Spleen (tissue), 11 donors: ENCODE measurements around the gene AGTPBP1. TPM values are rescaled to one million over a fixed set of nuclear protein-coding genes. Genes with fewer than 3 reads are reported as not detected.

Experiments
- DNase-seq: peaks from one replicate; pipeline ENCODE4 v3.0.0-alpha.2; 2020
- H3K27ac ChIP-seq, 8 donors: fragments of 200-600 bp; sonication (generic) in 7 of 8; 1 replicate in 4 of 8; 2 replicates in 4 of 8; pipeline versions ENCODE4 v1.5.0 to v1.8.0; 2016 to 2021; ENCODE audit warnings: inconsistent platforms in 4 of 8, mild to moderate bottlenecking in 4 of 8, moderate library complexity in 1 of 8
- H3K27me3 ChIP-seq, 7 donors: fragments of 200-600 bp; sonication (generic) in 6 of 7; replicated peaks in 1 of 7; 1 replicate in 4 of 7; 2 replicates in 3 of 7; pipeline versions ENCODE4 v1.5.0 to v1.8.0; 2016 to 2021; ENCODE audit warnings: inconsistent platforms in 3 of 7, mild to moderate bottlenecking in 1 of 7
- H3K36me3 ChIP-seq, 6 donors: fragments of 200-600 bp; sonication (generic) in 5 of 6; 1 replicate in 4 of 6; 2 replicates in 2 of 6; pipeline versions ENCODE4 v1.5.0 to v1.8.0; 2016 to 2021; ENCODE audit warnings: inconsistent platforms in 2 of 6
- H3K4me1 ChIP-seq, 6 donors: fragments of 200-600 bp; sonication (generic) in 5 of 6; 1 replicate in 3 of 6; 2 replicates in 3 of 6; pipeline versions ENCODE4 v1.5.0 to v1.8.0; 2016 to 2021; ENCODE audit warnings: inconsistent platforms in 3 of 6
- H3K4me3 ChIP-seq, 8 donors: fragments of 200-600 bp; sonication (generic) in 7 of 8; 1 replicate in 4 of 8; 2 replicates in 4 of 8; pipeline versions ENCODE4 v1.5.0 to v1.8.0; 2016 to 2021; ENCODE audit warnings: inconsistent platforms in 4 of 8, mild to moderate bottlenecking in 4 of 8, moderate library complexity in 2 of 8
- H3K9me3 ChIP-seq, 8 donors: fragments of 200-600 bp; sonication (generic) in 7 of 8; 1 replicate in 4 of 8; 2 replicates in 4 of 8; pipeline versions ENCODE4 v1.5.0 to v1.8.0; 2016 to 2021; ENCODE audit warnings: inconsistent platforms in 4 of 8
- POLR2A ChIP-seq, 3 donors: fragments of 450-650 bp; IDR thresholded peaks; one replicate each; pipeline ENCODE4 v1.5.1; 2017; ENCODE audit warnings: antibody characterized with exemption in 3 of 3, mild to moderate bottlenecking in 1 of 3
- POLR2AphosphoS5 ChIP-seq, 3 donors: sonication (generic); formaldehyde crosslinking; IDR thresholded peaks; one replicate each; pipeline ENCODE4 v1.5.1; 2017; ENCODE audit warnings: antibody characterized with exemption in 3 of 3
- WGBS, 5 donors: extraction: QIAGEN DNeasy Blood & Tissue Kit in 3 of 5; methylation state at CpG; one replicate each; pipeline versions ENCODE4 v1.1.5 to v1.1.7; 2013 to 2018; 5-methylcytosine and 5-hydroxymethylcytosine counted together
- intact Hi-C: fragments of 100-400 bp; cut with DNase I; formaldehyde crosslinking; loops from one replicate; pipeline ENCODE4 v1.15.0; 2023; ENCODE audit warnings: low total_unique reads
- polyA plus RNA-seq, 3 donors: library from polyadenylated mRNA; stranded (reverse); fragments of 200-250 nt; gene quantifications; one replicate each; pipeline ENCODE4 v1.2.1, GENCODE V29; 2013
- total RNA-seq, 7 donors: library from RNA; depleted of rRNA in 3 of 7; stranded (reverse); fragments of >200 nt in 3 of 7; fragmentation: NEBNext Ultra II Directional in 4 of 7; extraction: Animal tissue kit (Norgen Biotek cat#: 25700) in 4 of 7; gene quantifications; one replicate each; pipeline versions ENCODE4 v1.1.0 to v1.2.1, GENCODE V29; 2016 to 2021
- TF ChIP-seq, protein P1 (sequence below), 11 experiments: fragments of 200-600 bp in 7 of 11; fragments of 450-650 bp in 4 of 11; sonication (generic) in 4 of 11; IDR thresholded peaks in 8 of 11; conservative IDR thresholded peaks in 3 of 11; 1 replicate in 7 of 11; 2 replicates in 4 of 11; pipeline versions ENCODE4 v1.4.0 to v1.8.0; 2016 to 2021; ENCODE audit warnings: antibody characterized with exemption in 11 of 11, inconsistent platforms in 4 of 11, mild to moderate bottlenecking in 1 of 11
- donor health status: healthy with polysubstance abuse.
- donor health status: DM: no; HTN: no; CAD: no; lungs with moderate emphysema.
- donor health status: DM: no; HTN: no; CAD: no.
- donor health status: Bipolar disorder and iron deficiency.
- donor health status: healthy.
- donor health status: DM: no; HTN: no; CAD: no.
- donor health status: DM: yes; HTN: yes; CAD: no.

AGTPBP1 gene
- total and polyA plus RNA-seq, 10 donors, result 5.3 to 83.6 (median 47.5) TPM

DNA sequence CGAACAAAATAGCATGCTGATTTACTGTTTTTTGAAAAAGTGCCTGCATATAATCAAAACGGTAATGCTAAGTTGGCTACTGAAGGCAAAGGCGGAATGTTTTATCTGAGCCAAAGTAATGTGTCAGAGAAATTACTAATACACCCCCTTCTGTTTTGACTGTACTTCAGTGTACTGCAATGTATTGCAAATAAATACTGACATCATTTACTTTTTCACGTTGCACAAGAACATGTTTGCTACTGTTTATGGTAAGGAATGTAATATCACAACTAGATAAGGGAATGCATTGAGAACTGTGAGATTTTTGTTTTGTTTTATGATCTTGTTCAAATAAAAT is 813 bp upstream of the AGTPBP1 start:
- intact Hi-C loops, result loop anchor here (10.0 kb wide), 1 partner anchor 202 kb away; the partner anchor contains the start of gene NAA35
- peaks cover 0 to 6% (median 0%) of the 10 kb centered on the region in 7 donors for H3K27me3 ChIP-seq
- peaks cover 10 to 52% (median 23%) of the 10 kb centered on the region in 6 donors for H3K4me1 ChIP-seq
- TF ChIP-seq POLR2AphosphoS5 (IDR thresholded peaks at IDR 0.05), result no peak
- no peaks in the 10 kb centered on the region for H3K9me3 ChIP-seq
- H3K4me3 ChIP-seq, result peak overlapping the region; percentile 64 to 97 (median 86)
- H3K36me3 ChIP-seq, result no peaks in the 10 kb centered on the region
- H3K27ac ChIP-seq, result peak overlapping the region; percentile 60 to 99 (median 97)
- whole genome bisulfite sequencing, 5 donors, result 1 to 10% (median 2%) methylated on average over 4 of the region's 4 CpGs
- DNase-seq, result no peak

DNA sequence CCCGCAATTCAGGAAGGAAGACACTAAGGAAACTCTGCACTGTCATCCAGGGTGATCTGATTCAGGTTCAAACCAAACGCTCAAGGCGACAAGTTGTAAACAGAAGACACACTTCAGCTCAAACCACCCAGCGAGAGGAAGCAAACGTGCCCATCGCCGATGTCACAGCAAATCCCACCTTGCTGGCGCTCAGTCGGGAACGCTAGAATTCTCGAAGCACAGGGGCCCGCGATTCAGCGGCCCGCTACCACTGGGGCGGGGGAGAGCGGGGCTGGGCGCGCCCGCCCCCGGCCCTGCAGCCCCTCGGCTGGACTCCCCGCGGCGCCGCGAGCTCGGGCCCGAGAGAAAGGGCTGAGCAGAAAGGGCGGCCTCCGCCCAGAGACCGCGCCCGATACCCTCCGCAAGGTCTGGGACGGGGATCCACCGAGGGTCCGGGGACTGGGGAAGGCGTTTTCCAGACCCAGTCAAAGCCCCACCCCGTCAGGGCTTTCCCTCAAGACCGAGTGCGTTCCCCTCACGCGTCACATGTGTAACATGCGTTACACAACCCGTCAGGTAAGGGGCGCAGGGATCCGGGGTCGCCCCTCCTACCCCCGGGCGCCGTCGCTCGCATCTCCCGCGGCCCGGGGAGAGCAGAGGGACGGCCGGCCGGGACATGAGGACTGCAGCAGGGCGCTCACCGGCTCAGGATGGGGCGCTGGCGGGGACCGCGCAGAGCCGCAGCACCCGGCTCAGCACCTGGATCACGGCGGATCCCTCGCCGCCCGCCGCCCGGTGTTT is 469 bp downstream of the AGTPBP1 start:
- Histone ChIP-seq H3K27me3 (peaks cover 0 to 6% (median 0%) of the 10 kb centered on the region in 7 donors), H3K4me1 (peaks cover 10 to 65% (median 26%) of the 10 kb centered on the region in 6 donors), H3K9me3 (no peaks in the 10 kb centered on the region), H3K4me3 (peak overlapping the region; percentile 64 to 97 (median 86)), H3K36me3 (no peaks in the 10 kb centered on the region), H3K27ac (peak overlapping the region; percentile 69 to 99 (median 97))
- TF ChIP-seq POLR2AphosphoS5 (IDR thresholded peaks at IDR 0.05), result peak in 1 of 3 donors; percentile 86
- TF ChIP-seq, protein P1, sequence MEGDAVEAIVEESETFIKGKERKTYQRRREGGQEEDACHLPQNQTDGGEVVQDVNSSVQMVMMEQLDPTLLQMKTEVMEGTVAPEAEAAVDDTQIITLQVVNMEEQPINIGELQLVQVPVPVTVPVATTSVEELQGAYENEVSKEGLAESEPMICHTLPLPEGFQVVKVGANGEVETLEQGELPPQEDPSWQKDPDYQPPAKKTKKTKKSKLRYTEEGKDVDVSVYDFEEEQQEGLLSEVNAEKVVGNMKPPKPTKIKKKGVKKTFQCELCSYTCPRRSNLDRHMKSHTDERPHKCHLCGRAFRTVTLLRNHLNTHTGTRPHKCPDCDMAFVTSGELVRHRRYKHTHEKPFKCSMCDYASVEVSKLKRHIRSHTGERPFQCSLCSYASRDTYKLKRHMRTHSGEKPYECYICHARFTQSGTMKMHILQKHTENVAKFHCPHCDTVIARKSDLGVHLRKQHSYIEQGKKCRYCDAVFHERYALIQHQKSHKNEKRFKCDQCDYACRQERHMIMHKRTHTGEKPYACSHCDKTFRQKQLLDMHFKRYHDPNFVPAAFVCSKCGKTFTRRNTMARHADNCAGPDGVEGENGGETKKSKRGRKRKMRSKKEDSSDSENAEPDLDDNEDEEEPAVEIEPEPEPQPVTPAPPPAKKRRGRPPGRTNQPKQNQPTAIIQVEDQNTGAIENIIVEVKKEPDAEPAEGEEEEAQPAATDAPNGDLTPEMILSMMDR (IDR thresholded peaks at IDR 0.05 in 8 of 11, conservative IDR thresholded peaks at IDR 0.05 in 3 of 11), result peak in 1 of 11 experiments; percentile 3
- TF ChIP-seq POLR2A (IDR thresholded peaks at IDR 0.05), result peak in 1 of 3 donors; percentile 27
- intact Hi-C loops, result loop anchor here (10.0 kb wide), 1 partner anchor 204 kb away; the partner anchor contains the start of gene NAA35
- DNase-seq, result no peak
- 0 to 1% (median 1%) methylated on average over 49 to 75 of the region's 75 CpGs for WGBS, 5 donors

DNA sequence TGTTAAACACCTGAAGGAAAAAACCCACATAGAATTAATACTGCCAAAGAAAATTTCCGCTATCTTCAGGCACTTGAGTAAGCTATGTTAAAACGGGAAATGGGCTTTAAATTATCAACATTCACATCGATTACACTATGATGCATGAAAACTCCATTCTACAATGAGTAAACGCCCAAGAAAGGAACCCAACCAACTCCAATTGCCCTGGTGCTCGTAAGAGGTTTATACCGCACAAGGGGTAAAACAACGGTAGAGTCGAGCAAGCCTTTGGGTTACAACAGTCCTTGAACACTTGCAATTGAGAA is 1.0 kb downstream of the AGTPBP1 start:
- peak overlapping the region; percentile 69 to 99 (median 97) for H3K27ac ChIP-seq
- DNase-seq, result no peak
- intact Hi-C loops, result loop anchor here (10.0 kb wide), 1 partner anchor 204 kb away; the partner anchor contains the start of gene NAA35
- peaks cover 10 to 69% (median 26%) of the 10 kb centered on the region in 6 donors for H3K4me1 ChIP-seq
- H3K27me3 ChIP-seq, result peaks cover 0 to 6% (median 0%) of the 10 kb centered on the region in 7 donors
- H3K4me3 ChIP-seq, result peak overlapping the region; percentile 64 to 97 (median 86)
- no peak for TF ChIP-seq POLR2A (IDR thresholded peaks at IDR 0.05)
- TF ChIP-seq, protein P1 (IDR thresholded peaks at IDR 0.05 in 8 of 11, conservative IDR thresholded peaks at IDR 0.05 in 3 of 11), result no peak
- TF ChIP-seq POLR2AphosphoS5 (IDR thresholded peaks at IDR 0.05), result no peak
- WGBS, 5 donors, result 1 to 3% (median 2%) methylated on average over 8 of the region's 8 CpGs
- H3K36me3 ChIP-seq, result no peaks in the 10 kb centered on the region
- no peaks in the 10 kb centered on the region for H3K9me3 ChIP-seq

DNA sequence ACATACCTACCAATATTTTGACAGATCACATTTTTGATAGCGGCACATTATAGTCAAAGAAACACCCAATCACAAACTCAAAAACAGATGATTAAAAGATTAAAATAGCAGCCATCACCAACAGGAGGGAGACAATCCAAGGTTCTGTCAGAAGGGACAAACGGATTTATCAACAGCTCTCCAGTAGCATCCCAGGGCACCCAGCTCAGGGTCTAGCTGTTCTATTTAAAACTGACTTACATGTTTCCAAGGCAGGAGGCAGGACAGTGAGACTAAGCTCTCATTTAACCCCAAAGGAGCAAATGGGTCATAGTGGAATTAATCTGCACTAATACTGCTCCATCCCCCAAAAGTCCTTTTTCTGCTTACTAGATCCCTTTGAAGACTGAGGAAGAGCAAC is 3.2 kb downstream of the AGTPBP1 start:
- H3K4me1 ChIP-seq, result peaks cover 10 to 88% (median 26%) of the 10 kb centered on the region in 6 donors
- DNase-seq, result no peak
- H3K27me3 ChIP-seq, result peaks cover 0 to 5% (median 0%) of the 10 kb centered on the region in 7 donors
- no peaks in the 10 kb centered on the region for H3K9me3 ChIP-seq
- WGBS, 5 donors, result 85 to 89% (median 88%) methylated on average over 2 of the region's 2 CpGs
- H3K4me3 ChIP-seq, result peak overlapping the region in 1 of 8 donors; percentile 21
- intact Hi-C loops, result no loop called here
- H3K27ac ChIP-seq, result peak overlapping the region in 4 of 8 donors; percentile 98 to 99 (median 98)
- TF ChIP-seq POLR2AphosphoS5 (IDR thresholded peaks at IDR 0.05) (no peak), POLR2A (IDR thresholded peaks at IDR 0.05) (no peak)
- TF ChIP-seq, protein P1 (IDR thresholded peaks at IDR 0.05 in 8 of 11, conservative IDR thresholded peaks at IDR 0.05 in 3 of 11), result no peak
- H3K36me3 ChIP-seq, result no peaks in the 10 kb centered on the region
